ENCODE results near the gene ALLC.
A peak's percentile ranks its signal among the peaks of the same experiment; 100 is the strongest.

The ALLC gene

GRCh38 chr2:3626812-3627499 lies 31.0 kb upstream of the ALLC start:
- DNase-seq, result peak; percentile 4

GRCh38 chr2:3627500-3628100 lies 30.4 kb upstream of the ALLC start:
- DNase-seq, result peak; percentile 5

DNA sequence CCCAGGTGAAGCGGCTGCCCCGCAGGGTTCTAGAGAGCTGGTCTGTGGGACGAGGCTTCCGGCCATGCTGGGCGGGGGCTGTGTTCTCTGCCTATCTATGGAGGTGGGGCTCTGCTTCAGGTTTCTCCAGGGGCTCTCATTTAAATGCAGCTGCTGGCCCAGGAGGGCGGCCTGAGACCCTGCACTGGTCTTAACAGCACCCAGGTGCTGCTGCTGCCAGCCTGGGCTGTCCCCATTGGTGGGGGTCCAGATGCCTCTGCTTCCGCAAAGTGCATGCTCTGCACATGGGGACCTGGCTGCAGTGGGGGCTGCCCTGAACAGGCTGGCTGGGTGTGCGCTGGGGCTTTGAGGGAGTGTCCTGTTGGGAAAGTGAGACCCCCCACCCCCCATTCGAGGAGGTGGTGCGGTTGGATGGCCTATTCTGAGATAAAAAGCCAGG lies 29.7 kb upstream of the ALLC start:
- peak; percentile 1 for DNase-seq

DNA sequence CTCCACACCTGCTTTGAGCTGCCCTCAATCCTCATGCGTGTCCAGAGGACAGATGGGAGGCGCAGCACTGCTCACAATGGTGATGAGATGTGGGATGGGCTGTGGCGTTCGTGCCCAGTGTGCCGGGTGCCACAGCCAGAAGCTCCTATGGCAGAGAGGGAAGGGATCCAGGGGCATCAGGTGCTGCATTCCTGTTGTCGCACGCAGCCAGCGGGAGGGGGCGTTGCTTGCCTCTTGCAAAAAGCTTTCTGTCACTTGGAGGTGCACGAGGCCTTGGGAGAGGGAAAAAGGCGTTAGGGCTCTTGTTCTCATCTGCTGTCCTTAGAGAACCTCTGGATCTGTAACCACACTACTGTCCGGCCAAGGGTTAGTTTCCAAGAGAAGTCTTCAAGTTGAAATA lies 29.2 kb upstream of the ALLC start:
- peak; percentile 1 for DNase-seq

GRCh38 chr2:3630631-3631030 lies 27.4 kb upstream of the ALLC start:
- no peak for DNase-seq

- DNase-seq, result peak; percentile 6
Measured at GRCh38 chr2:3631161-3631850, 26.7 kb upstream of the ALLC start.

GRCh38 chr2:3631851-3632659 lies 25.9 kb upstream of the ALLC start:
- peak; percentile 6 for DNase-seq

- peak; percentile 5 for DNase-seq
Measured at GRCh38 chr2:3633089-3633981, 24.7 kb upstream of the ALLC start.

DNA sequence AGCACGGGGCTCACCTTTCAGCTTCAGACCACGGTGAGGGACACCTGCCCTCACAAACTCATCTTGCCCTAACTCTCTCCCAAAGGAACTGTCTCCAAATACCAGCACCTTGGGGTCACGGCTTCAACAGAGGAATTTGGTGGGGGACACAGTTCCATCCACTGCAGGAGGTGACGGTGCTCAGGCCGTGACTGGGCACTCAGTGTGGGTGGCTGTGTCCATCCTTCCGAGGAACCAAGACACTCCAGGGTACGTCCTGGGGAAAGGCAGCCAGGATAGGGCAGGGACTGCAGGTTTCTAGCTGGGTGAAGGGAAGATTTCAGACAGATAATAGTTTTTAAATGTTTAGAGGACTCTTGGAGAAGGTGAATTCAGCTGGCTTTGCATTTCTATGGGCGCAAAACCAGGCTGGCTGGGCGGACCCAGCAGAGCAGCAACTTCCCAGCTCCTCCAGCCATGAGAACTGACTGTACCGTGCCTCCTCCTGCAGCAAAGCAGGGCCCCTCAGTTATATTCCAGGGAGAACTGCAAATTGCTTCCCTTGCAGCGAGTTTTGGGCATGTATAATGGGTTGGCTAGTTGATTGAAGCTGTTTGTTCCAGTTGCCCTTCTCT lies 23.9 kb upstream of the ALLC start:
- no peak for DNase-seq

- peak; percentile 4 for DNase-seq
Measured at GRCh38 chr2:3634596-3635121, 23.3 kb upstream of the ALLC start.

DNA sequence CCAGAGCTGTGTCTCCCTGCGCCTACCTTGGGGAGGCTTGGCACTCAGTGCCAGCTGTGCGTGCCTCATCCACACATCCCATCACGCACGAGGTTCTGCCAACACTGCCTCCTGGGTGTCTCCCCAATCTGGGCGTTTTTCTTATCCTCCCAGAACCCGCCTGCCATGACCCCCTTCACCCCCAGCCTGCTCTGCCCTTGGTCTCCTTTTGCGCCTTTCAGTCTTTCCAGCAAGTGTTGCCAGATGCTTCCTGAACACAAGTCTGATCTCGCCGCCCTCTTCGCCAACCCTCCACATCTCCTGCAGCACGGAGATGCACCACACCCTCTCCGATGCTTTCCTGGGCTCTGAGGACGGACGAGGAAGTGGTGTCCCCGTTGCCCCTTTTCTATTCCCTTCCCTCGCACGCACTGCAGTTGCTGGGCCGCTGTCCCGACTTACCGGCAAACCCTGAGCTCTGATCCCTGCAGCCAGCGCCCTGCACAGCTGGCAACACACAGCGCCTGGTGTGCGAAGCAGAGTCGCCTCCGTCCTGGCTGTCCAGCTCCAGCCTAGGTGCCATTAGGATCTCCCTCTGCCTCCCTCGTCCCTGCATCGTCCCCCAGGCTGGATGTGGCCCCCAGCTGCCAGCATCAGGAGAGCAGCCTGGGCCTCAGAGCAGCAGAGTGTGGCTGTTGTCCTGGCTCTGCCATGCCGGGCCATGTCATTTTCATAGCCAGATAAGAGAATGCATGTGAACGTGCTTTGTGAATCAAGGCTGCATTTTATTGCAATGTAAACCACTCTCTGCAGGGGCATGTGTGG lies 22.6 kb upstream of the ALLC start:
- DNase-seq, result peak; percentile 4

DNA sequence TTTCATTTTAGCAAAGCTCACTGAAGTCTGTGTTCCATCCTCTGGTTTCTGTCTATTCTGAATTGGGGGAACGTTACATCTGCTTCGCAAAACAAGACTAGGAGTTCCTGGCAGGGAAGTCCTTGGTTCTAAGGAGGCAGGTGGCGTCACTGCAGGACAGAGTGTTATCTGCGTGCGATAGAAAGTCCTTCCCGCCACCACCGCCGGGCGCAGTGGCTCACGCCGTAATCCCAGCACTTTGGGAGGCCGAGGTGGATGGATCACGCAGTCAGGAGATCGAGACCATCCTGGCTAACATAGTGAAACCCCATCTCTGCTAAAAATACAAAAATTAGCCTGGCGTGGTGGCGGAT lies 22.0 kb upstream of the ALLC start:
- DNase-seq, result peak; percentile 4

- DNase-seq, result peak; percentile 1
Measured at GRCh38 chr2:3636586-3637310, 21.3 kb upstream of the ALLC start.

DNA sequence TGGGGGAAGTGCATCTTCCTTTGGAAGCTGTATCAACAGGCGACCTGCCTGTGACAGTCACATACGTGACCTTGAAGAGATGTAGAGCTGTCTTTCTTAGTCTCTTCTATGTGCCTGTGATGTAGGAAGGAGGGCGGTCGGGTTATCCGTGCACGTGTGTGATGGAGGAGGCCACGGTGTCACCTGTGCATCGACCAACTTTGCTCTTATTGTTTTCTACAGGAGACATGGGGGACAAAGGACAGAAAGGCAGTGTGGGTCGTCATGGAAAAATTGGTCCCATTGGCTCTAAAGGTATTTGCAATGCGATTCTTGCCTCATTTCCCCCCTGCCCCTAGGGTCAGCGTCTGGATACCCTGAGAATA lies 20.7 kb upstream of the ALLC start:
- DNase-seq, result peak; percentile 1

GRCh38 chr2:3637692-3638455 lies 20.1 kb upstream of the ALLC start:
- peak; percentile 4 for DNase-seq

GRCh38 chr2:3638456-3638810 lies 19.6 kb upstream of the ALLC start:
- DNase-seq, result no peak

DNA sequence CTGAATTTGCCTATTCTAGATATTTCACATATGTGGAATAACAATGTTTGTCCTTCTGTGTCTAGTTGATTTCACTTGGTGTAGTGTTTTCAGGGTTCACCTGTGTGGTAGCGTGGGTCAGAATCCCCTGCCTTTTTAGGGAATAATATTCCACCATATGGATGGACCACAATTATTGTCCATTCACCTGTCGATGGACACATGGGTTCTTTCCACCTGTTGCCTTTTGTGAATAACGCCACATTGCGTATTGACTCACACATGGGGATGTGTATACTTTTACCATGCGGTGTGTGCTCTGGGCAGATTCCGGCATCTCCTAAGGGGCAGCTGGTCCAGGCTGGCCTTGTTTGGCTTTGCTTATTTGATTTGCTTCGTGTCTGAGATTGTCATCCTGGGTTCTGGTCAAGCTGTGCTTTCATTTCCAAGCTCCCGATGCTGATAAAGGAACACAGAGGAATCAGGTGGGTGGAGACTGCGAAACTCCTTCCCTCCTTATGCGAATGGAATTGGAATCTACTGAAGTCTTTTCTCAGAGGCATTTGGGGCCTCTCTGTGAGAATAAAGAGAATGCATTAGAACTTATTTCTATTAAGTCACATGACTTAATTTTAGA lies 18.9 kb upstream of the ALLC start:
- DNase-seq, result no peak

DNA sequence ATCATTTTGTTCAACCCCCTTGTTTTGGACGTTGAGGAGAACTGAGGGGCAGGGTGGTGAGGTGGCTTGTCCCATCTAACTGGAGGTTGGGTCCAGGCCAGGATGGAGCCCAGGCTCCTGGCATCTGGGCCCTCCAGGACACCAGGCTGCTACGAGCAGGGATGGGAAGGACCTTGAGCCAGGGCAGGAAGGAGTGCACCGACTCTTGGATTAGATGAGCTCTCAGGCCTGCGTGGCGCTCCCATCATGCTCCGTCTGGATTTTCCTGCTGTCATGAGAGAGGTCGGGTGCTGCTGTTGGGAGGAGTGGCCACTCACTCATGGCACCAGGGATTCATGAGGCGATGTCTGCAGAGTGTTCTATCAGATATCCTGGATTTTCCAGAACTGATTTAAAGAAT lies 18.3 kb upstream of the ALLC start:
- no peak for DNase-seq

DNA sequence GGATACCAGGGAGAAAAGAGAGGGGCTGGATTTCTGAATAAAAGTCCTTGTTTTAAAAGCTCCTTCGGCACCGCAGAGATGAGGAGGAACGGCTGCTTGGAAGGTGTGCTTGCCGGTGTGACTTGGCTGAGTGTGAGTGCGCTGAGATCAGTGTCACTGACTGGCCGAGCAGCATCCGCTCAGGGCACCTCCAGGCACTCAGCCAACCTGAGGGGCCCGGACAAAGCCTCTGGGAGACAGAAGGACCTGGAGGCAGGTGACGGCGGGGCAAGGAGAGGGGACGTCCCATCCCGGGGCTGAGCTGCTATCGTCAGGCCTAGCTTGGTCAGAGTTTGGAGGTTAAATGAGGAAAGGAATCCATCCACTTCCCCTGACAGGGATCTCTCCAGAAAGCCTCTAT lies 16.8 kb upstream of the ALLC start:
- peak; percentile 6 for DNase-seq
